Astrocyte (in vitro differentiated cells and primary cell): ENCODE measurements around the gene RBM44. TPM values are rescaled to one million over a fixed set of nuclear protein-coding genes. Genes with fewer than 3 reads are reported as not detected.

ENCODE experiments used
- DNase-seq: peaks from one replicate; pipeline ENCODE4 v3.0.0-alpha.2; 2010; ENCODE audit warnings: low read depth
- FAIRE-seq: peaks from 2 replicates; lab custom pipeline; 2011; peaks lifted over from hg19 to GRCh38; lab: Jason Lieb, UNC
- H2AFZ ChIP-seq: 2 replicates; pipeline ENCODE4 v1.6.0; 2012; ENCODE audit warnings: low read depth, low read length, inconsistent platforms
- H3K27ac ChIP-seq: 2 replicates; pipeline ENCODE4 v1.5.1; 2011; ENCODE audit warnings: low read depth, low read length, inconsistent platforms
- H3K27me3 ChIP-seq: 2 replicates; pipeline ENCODE4 v1.6.0; 2011; ENCODE audit warnings: low read length, inconsistent platforms; ENCODE audit not compliant: insufficient read depth
- H3K36me3 ChIP-seq: 2 replicates; pipeline ENCODE4 v1.5.1; 2011; ENCODE audit warnings: low read length, inconsistent platforms; ENCODE audit not compliant: insufficient read depth
- H3K4me1 ChIP-seq: 2 replicates; pipeline ENCODE4 v1.5.1; 2011; ENCODE audit warnings: low read length, inconsistent platforms; ENCODE audit not compliant: insufficient read depth
- H3K4me2 ChIP-seq: 2 replicates; pipeline ENCODE4 v1.6.0; 2012; ENCODE audit warnings: low read length, inconsistent platforms
- H3K4me3 ChIP-seq: 2 replicates; pipeline ENCODE4 v1.5.1; 2011; ENCODE audit warnings: low read depth, mild to moderate bottlenecking, low read length, inconsistent platforms; ENCODE audit not compliant: insufficient read depth
- H3K79me2 ChIP-seq: 2 replicates; pipeline ENCODE4 v1.6.0; 2012; ENCODE audit warnings: mild to moderate bottlenecking, low read length, inconsistent platforms; ENCODE audit not compliant: insufficient read depth
- H3K9ac ChIP-seq: 2 replicates; pipeline ENCODE4 v1.6.0; 2012; ENCODE audit warnings: mild to moderate bottlenecking, low read length, inconsistent platforms
- H3K9me3 ChIP-seq: 2 replicates; pipeline ENCODE4 v1.5.1; 2012; ENCODE audit warnings: low read depth, mild to moderate bottlenecking, low read length, inconsistent platforms; ENCODE audit not compliant: insufficient read depth
- H4K20me1 ChIP-seq: 2 replicates; pipeline ENCODE4 v1.6.0; 2012; ENCODE audit warnings: low read length, inconsistent platforms; ENCODE audit not compliant: insufficient read depth
- H3K27ac Mint-ChIP-seq: one replicate; pipeline ENCODE4 v1.8.0; 2021; ENCODE audit warnings: mild to moderate bottlenecking, mixed read lengths; ENCODE audit not compliant: unreplicated experiment
- H3K27me3 Mint-ChIP-seq: one replicate; pipeline ENCODE4 v1.8.0; 2021; ENCODE audit warnings: low read depth, mixed read lengths; ENCODE audit not compliant: unreplicated experiment
- H3K36me3 Mint-ChIP-seq: one replicate; pipeline ENCODE4 v1.8.0; 2021; ENCODE audit warnings: low read depth, mixed read lengths; ENCODE audit not compliant: unreplicated experiment
- H3K4me1 Mint-ChIP-seq: one replicate; pipeline ENCODE4 v1.8.0; 2021; ENCODE audit warnings: low read depth, mixed read lengths; ENCODE audit not compliant: unreplicated experiment
- H3K4me3 Mint-ChIP-seq: one replicate; pipeline ENCODE4 v1.8.0; 2021; ENCODE audit warnings: mild to moderate bottlenecking, moderate library complexity, mixed read lengths; ENCODE audit not compliant: unreplicated experiment
- H3K9me3 Mint-ChIP-seq: one replicate; pipeline ENCODE4 v1.8.0; 2021; ENCODE audit warnings: mild to moderate bottlenecking, mixed read lengths; ENCODE audit not compliant: unreplicated experiment
- CTCF ChIP-seq: IDR thresholded peaks from 2 replicates; pipeline ENCODE4 v1.5.1; 2011; ENCODE audit warnings: low read depth, mild to moderate bottlenecking, inconsistent platforms, low read length, moderate library complexity; ENCODE audit not compliant: insufficient read depth
- EZH2 ChIP-seq: IDR thresholded peaks from 2 replicates; pipeline ENCODE4 v1.6.1; 2012; ENCODE audit warnings: mild to moderate bottlenecking, low read length, inconsistent platforms; ENCODE audit not compliant: insufficient read depth
- total RNA-seq: library from RNA; stranded (reverse); gene quantifications from 2 replicates; pipeline ENCODE4 v1.2.1, GENCODE V29; 2021

Gene RBM44
- total RNA-seq, 1 donor from 2014 or later = 0.32 TPM

GRCh38 chr2:237819231-237819630 is 20.7 kb downstream of the RBM44 start:
- Histone ChIP-seq H3K4me2 (no peak overlapping the region), H3K9me3 (no peaks in the 10 kb centered on the region), H3K27me3 (no peaks in the 10 kb centered on the region), H3K4me1 (no peaks in the 10 kb centered on the region), H3K27ac (no peak overlapping the region), H3K9ac (no peak overlapping the region), H3K36me3 (no peaks in the 10 kb centered on the region), H3K79me2 (no peaks in the 10 kb centered on the region), H4K20me1 (no peaks in the 10 kb centered on the region), H2AFZ (no peak overlapping the region), H3K4me3 (no peak overlapping the region)
- Mint-ChIP-seq H3K36me3 (no peaks in the 10 kb centered on the region), H3K4me3 (no peak overlapping the region), H3K27me3 (no peaks in the 10 kb centered on the region), H3K9me3 (no peaks in the 10 kb centered on the region), H3K4me1 (peaks cover 6% of the 10 kb centered on the region), H3K27ac (no peak overlapping the region)
- DNase-seq (peak; percentile 2), FAIRE-seq (peak; percentile 60)
- TF ChIP-seq EZH2 (no peak), CTCF (no peak)

GRCh38 chr2:237820421-237820820 is 21.8 kb downstream of the RBM44 start:
- no peak overlapping the region for H3K9ac ChIP-seq
- H3K36me3 ChIP-seq = no peaks in the 10 kb centered on the region
- H3K4me2 ChIP-seq = no peak overlapping the region
- no peaks in the 10 kb centered on the region for H3K9me3 ChIP-seq
- H2AFZ ChIP-seq = no peak overlapping the region
- no peaks in the 10 kb centered on the region for H4K20me1 ChIP-seq
- H3K27ac ChIP-seq = no peak overlapping the region
- H3K27ac Mint-ChIP-seq = no peak overlapping the region
- no peaks in the 10 kb centered on the region for H3K4me1 ChIP-seq
- H3K4me3 Mint-ChIP-seq = no peak overlapping the region
- H3K36me3 Mint-ChIP-seq = no peaks in the 10 kb centered on the region
- H3K27me3 ChIP-seq = no peaks in the 10 kb centered on the region
- H3K9me3 Mint-ChIP-seq = no peaks in the 10 kb centered on the region
- H3K27me3 Mint-ChIP-seq = no peaks in the 10 kb centered on the region
- no peak for TF ChIP-seq CTCF
- no peak for TF ChIP-seq EZH2
- no peaks in the 10 kb centered on the region for H3K79me2 ChIP-seq
- FAIRE-seq = no peak
- H3K4me3 ChIP-seq = no peak overlapping the region
- DNase-seq = no peak
- H3K4me1 Mint-ChIP-seq = peaks cover 6% of the 10 kb centered on the region

GRCh38 chr2:237823544-237823943 is 25.0 kb downstream of the RBM44 start:
- FAIRE-seq (no peak), DNase-seq (no peak)
- no peaks in the 10 kb centered on the region for H3K27me3 Mint-ChIP-seq
- no peak for TF ChIP-seq EZH2
- TF ChIP-seq CTCF = no peak
- Histone ChIP-seq H3K9ac (no peak overlapping the region), H4K20me1 (no peaks in the 10 kb centered on the region), H3K9me3 (no peaks in the 10 kb centered on the region), H3K27me3 (no peaks in the 10 kb centered on the region), H3K4me2 (no peak overlapping the region), H3K79me2 (no peaks in the 10 kb centered on the region), H3K4me1 (no peaks in the 10 kb centered on the region), H3K36me3 (no peaks in the 10 kb centered on the region), H3K27ac (no peak overlapping the region), H2AFZ (no peak overlapping the region), H3K4me3 (no peak overlapping the region)
- no peaks in the 10 kb centered on the region for H3K9me3 Mint-ChIP-seq
- H3K27ac Mint-ChIP-seq = no peak overlapping the region
- no peaks in the 10 kb centered on the region for H3K36me3 Mint-ChIP-seq
- H3K4me3 Mint-ChIP-seq = no peak overlapping the region
- H3K4me1 Mint-ChIP-seq = no peaks in the 10 kb centered on the region
